AG09309 (cell line): ENCODE results near the gene PABPN1.

Experiments used
- DNase-seq: peaks from one replicate; pipeline ENCODE4 v3.0.0-alpha.2; 2010; ENCODE audit warnings: low read depth
- H3K4me3 ChIP-seq: 2 replicates; pipeline ENCODE4 v1.5.1; 2011; ENCODE audit warnings: mild to moderate bottlenecking, low read depth, low read length, moderate library complexity; ENCODE audit not compliant: control insufficient read depth
- CTCF ChIP-seq: IDR thresholded peaks from 2 replicates; pipeline ENCODE4 v1.5.1; 2011; ENCODE audit warnings: mild to moderate bottlenecking, low read depth, low read length, inconsistent platforms; ENCODE audit not compliant: insufficient read depth, control insufficient read depth; ENCODE audit errors: missing control alignments

PABPN1 gene

GRCh38 chr14:23373041-23373440, 51.8 kb downstream of the PABPN1 start:
- DNase-seq, result no peak
- no peak for TF ChIP-seq CTCF
- H3K4me3 ChIP-seq, result no peak overlapping the region
